Kidney epithelial cell (primary cell): Measurements from ENCODE around the gene CTNNA3. TPM values are rescaled to one million over a fixed set of nuclear protein-coding genes. Genes with fewer than 3 reads are reported as not detected.

Source experiments
- DNase-seq: peaks from one replicate; pipeline ENCODE4 v3.0.0-alpha.2; 2010; ENCODE audit warnings: low read depth
- H3K27me3 ChIP-seq: 2 replicates; pipeline ENCODE4 v1.6.0; 2011; ENCODE audit warnings: low read length; ENCODE audit not compliant: control insufficient read depth, insufficient read depth
- H3K36me3 ChIP-seq: 2 replicates; pipeline ENCODE4 v1.5.1; 2011; ENCODE audit warnings: low read length; ENCODE audit not compliant: control insufficient read depth, insufficient read depth
- H3K4me3 ChIP-seq: 2 replicates; pipeline ENCODE4 v1.5.1; 2011; ENCODE audit warnings: low read depth, mild to moderate bottlenecking, control low read depth, low read length
- total RNA-seq: library from RNA; depleted of rRNA; stranded (reverse); fragments of >200 nt; gene quantifications from 2 replicates; pipeline ENCODE4 v1.2.3, GENCODE V29; 2015
- TF ChIP-seq, protein P1 (sequence below): IDR thresholded peaks from 2 replicates; pipeline ENCODE4 v1.5.1; 2011; ENCODE audit warnings: mild to moderate bottlenecking, moderate library complexity, low read length, control low read depth, inconsistent platforms; ENCODE audit not compliant: insufficient read depth, poor library complexity, severe bottlenecking

Gene CTNNA3
- total RNA-seq, 1 donor from 2014 or later = 0.79 TPM

DNA sequence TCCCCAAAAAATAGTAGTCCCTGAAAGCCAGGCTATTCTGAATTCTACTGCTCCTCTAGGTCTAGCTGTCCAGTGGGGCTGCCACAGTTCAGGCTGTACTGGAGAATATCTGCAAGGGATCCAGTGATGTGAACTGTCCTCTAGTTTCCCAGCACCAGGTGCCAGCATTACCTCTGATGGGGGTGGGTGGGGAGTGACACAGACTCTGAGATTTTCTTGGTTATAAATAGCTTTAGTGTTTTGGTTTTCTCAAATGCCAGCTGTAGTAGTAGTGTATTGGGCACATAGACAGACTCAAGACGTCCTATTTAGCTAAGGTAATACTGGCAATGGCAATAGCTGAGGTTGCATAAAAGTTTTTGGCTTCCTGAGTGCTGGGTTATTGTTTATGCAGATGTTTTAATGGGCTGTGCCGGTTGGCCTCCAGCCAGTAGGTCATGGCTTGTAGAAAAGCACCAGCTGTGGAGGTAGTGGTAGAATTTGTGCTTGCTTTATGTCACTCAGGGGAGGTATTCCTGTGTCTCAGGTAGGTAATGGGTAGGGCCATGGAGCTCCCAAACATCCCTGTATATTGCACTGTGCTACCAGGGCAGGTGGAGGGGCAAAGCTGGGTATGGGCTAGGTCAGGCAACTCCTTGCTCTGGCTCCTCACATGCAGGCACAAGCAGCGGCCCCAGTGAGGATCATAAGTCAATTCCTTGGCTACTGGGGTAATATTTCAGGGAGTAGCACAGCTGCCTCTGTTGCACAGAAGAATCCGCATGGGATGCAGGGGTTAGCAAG lies 1108.9 kb downstream of the CTNNA3 start:
- DNase-seq = no peak
- no peaks in the 10 kb centered on the region for H3K27me3 ChIP-seq
- TF ChIP-seq, protein P1, sequence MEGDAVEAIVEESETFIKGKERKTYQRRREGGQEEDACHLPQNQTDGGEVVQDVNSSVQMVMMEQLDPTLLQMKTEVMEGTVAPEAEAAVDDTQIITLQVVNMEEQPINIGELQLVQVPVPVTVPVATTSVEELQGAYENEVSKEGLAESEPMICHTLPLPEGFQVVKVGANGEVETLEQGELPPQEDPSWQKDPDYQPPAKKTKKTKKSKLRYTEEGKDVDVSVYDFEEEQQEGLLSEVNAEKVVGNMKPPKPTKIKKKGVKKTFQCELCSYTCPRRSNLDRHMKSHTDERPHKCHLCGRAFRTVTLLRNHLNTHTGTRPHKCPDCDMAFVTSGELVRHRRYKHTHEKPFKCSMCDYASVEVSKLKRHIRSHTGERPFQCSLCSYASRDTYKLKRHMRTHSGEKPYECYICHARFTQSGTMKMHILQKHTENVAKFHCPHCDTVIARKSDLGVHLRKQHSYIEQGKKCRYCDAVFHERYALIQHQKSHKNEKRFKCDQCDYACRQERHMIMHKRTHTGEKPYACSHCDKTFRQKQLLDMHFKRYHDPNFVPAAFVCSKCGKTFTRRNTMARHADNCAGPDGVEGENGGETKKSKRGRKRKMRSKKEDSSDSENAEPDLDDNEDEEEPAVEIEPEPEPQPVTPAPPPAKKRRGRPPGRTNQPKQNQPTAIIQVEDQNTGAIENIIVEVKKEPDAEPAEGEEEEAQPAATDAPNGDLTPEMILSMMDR = no peak
- no peak overlapping the region for H3K4me3 ChIP-seq
- no peaks in the 10 kb centered on the region for H3K36me3 ChIP-seq

DNA sequence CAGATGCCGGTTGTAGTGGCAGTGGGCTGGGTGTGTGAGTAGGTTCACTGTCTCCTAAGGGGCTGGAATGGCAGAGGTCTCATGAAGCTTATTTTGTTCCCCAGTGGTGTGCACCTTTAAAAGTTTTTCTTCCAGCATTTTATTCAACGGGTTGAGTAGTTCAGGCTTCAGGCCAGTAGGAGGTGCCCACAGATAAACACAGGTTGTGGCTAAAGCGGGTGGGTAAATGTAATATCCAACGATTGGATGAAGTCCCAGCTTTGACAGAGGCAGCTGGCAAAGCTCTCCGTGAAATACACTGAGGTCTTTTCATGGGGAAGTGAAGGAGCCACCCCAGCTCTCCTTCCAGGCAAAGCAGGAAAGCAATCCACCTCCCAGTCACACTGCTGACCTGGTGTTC lies 1109.9 kb downstream of the CTNNA3 start:
- Histone ChIP-seq H3K36me3 (no peaks in the 10 kb centered on the region), H3K4me3 (no peak overlapping the region), H3K27me3 (no peaks in the 10 kb centered on the region)
- no peak for DNase-seq
- TF ChIP-seq, protein P1 = no peak

DNA sequence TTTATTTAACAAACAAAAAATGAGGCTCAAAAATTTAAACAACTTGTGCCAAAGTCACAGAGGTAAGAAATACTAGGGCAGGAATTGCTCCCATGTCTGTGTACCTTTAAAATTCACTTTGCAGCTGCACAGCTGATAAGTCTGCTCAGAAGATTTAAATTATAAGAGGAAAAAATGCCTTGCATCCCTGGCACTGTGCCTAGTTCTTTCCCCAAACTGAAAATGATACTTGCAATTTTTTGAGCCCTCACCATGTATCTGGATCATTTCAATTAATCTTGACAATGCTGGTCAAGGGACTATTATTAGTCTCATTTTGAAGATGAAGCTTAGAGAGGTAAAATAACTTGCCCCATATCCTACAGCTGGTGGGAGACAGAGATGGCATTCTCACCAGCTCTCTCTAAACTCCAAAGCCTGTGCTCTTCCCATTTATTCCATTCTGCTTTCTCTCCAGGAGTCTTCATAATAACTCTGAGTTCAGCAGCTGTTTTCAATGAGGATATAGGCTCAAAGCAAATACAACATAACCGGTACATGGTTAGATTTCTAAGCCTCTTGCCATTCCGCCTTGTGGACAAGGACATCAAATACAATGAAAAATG lies 1120.6 kb downstream of the CTNNA3 start:
- TF ChIP-seq, protein P1 = no peak
- no peak overlapping the region for H3K4me3 ChIP-seq
- no peaks in the 10 kb centered on the region for H3K36me3 ChIP-seq
- no peak for DNase-seq
- H3K27me3 ChIP-seq = no peaks in the 10 kb centered on the region

DNA sequence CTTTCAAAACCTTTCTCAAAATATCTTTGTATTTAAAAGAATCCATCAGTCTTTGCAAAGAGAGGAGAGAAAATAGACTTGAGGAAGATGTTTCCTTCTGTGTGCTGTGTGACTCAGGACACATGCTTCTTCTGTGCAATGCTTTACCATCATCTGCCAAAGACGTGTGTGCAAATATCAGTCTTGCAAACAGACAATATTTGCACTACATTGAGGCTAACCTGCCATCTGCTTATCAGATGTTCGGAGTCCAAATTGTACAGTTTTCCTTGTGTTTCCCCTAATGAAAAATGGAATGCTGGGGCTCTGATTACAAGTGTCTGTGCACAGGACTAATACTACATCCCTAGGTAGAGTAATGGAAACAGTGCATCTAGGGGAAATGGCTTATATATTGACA lies 1123.3 kb downstream of the CTNNA3 start:
- TF ChIP-seq, protein P1 = no peak
- no peaks in the 10 kb centered on the region for H3K27me3 ChIP-seq
- DNase-seq = no peak
- H3K4me3 ChIP-seq = no peak overlapping the region
- no peaks in the 10 kb centered on the region for H3K36me3 ChIP-seq

DNA sequence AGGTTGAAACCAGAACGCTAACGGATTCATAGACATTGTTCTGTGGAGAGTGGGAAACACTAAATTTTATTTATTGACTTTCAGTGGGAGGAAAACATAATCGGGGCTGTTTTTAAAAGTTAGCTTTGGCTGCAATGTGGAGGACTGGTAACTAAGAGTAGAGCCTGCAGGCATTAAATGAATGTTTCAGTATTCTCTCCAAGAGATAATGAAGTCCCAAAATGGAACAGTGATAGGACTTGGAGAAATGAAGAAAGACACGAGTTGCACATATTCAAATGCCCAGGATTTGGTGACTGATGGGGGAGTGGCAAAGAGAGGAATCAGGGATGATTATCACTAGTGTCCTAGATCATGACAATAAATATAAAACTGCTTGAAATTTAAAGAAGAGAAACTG lies 1130.0 kb downstream of the CTNNA3 start:
- TF ChIP-seq, protein P1 = no peak

DNA sequence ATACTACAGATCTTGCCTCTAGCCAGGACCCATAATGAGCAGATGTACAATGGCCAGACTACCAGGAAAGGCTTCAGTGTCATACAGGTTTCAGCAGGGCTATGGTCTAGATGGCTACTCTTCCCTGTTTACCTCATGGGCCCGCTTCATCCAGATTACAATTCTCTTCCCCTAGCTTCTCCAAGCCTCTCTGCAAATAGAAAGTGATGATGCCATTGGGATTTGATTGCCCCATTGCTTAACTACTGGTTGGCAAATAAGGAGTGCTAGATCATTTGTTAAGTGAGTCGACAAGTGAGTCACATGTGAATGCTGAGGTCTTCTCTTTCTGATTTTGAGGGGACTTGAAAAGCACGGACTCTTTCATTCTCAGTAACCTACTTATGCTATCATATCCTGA lies 1131.7 kb downstream of the CTNNA3 start:
- no peak overlapping the region for H3K4me3 ChIP-seq
- TF ChIP-seq, protein P1 = no peak
- H3K36me3 ChIP-seq = no peaks in the 10 kb centered on the region
- DNase-seq = peak; percentile 9
- no peaks in the 10 kb centered on the region for H3K27me3 ChIP-seq

More for the DNA sequence above, 1130.0 kb downstream of the CTNNA3 start:
- Histone ChIP-seq H3K36me3 (no peaks in the 10 kb centered on the region), H3K27me3 (no peaks in the 10 kb centered on the region), H3K4me3 (no peak overlapping the region)
- DNase-seq = no peak
